GM21723 (cell line): ENCODE data around the gene QSOX2.
A peak's percentile ranks its signal among the peaks of the same experiment; 100 is the strongest.

ENCODE experiments used
- ATAC-seq: cut with Tn5 transposase; IDR thresholded peaks from one replicate; pipeline ENCODE4 v1.9.1; 2021; ENCODE audit warnings: mild to moderate bottlenecking, moderate library complexity; ENCODE audit not compliant: unreplicated experiment

QSOX2 gene

DNA sequence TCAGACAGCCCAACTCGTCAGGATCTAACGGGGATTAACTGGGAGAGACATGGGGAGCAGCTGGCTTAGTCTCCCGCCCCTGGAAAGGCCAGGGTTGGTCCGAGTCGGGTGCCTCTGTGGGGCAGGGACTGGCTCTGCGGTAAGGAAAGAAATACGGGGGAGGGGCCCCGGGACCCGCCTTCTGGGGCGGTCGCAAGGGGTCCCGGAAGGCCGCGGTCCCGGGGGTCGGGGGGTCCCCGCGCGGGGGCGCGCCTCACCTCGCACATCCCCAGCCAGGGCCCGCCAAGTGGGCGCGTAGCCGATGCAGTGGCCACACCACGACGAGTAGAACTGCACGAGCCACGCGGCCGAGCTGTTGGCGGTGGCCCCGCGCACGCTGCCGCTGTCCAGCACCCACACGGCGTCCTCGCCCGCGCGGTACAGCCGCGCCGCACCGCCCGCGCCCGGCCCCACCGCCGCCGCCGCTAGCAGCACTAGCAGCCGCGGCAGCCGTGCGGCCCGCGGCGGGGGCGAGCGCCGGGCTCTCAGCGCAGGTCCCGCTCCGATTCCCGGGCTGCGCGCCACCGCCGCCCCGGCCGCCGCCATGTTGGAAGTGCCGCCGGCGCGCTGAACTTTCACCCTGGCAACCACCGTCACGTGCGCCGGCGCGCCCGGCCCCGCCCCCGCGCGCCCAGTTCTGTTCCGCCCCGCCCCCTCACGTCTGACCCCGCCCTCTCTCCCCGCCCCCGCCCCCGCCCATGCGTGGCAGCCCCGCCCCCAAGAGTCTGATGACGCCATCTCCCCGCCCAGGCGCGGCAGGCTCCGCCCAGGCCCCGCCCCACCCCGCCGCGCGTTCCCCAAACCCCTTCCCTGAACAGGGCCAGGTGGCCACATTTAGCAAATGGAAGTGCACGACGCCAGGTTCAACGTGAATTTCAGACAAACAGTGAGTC lies at the start of gene QSOX2:
QSOX2 (minus strand) TSS at position 594 of the 932 bp plus-strand sequence; CDS start at position 585, 9 bp downstream.
- peak; percentile 46 for ATAC-seq

GRCh38 chr9:136295055-136295454 lies 49.4 kb upstream of the QSOX2 start:
- ATAC-seq: no peak

DNA sequence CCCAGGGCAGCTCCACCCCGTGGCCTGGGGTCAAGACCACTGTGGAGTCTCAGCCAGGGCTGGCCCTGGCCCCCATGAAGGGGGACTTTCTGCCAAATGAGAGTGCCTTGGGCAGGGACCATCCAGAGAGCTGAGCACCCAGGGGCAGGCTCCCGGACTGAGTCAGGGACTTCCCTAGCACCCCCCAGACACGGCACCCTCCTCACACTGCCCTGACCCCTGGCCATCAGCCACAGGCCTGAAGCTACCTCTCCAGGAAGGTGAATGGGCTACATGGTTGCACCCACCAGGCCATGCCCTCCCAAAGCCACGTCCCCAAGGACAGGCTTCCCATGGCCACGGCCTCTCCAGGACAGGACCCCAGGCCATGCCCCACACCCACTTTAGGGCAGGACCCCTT lies 48.8 kb upstream of the QSOX2 start:
- ATAC-seq: no peak

- no peak for ATAC-seq
These were observed 48.0 kb upstream of the QSOX2 start for GRCh38 chr9:136293476-136294077.

DNA sequence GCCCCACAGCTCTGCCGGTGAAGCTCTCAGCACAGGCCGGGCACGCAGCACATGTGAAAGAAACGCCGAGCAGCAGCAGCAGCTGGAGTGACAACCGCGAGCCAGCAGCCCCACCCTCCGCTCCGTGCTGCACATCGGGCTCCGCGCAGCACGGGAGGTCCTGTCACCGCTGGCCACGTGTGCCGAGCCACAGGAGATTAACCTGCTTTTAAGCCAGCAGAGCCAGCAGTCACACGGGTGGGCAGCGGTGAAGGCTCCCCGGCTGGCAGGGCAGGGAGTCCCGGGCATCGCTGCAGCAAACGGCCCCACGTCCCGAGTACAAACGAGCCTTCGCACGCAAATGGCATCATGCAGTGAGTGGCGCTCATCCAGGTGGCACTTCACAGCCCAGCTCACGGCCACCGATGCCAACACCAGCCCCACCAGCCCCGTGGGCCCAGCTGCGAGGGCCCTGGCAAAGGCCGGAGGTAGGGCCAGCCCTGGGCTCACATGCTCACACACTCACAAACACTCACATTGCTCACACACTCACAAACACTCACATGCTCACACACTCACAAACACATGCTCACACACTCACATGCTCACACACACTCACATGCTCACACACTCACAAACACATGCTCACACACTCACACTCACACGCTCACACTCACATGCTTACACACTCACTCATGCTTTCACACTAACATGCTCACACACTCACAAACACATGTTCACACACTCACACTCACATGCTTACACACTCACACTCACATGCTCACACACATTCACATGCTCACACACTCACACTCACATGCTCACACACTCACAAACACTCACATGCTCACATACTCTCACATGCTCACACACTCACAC lies 47.2 kb upstream of the QSOX2 start:
- ATAC-seq: no peak

GRCh38 chr9:136292026-136292538 lies 46.5 kb upstream of the QSOX2 start:
- no peak for ATAC-seq

- no peak for ATAC-seq
These were observed 45.9 kb upstream of the QSOX2 start for GRCh38 chr9:136291306-136292025.

- no peak for ATAC-seq
These were observed 44.9 kb upstream of the QSOX2 start for GRCh38 chr9:136290508-136291000.

GRCh38 chr9:136289651-136290507 lies 44.3 kb upstream of the QSOX2 start:
- ATAC-seq: no peak

GRCh38 chr9:136287960-136288753 lies 42.5 kb upstream of the QSOX2 start:
- ATAC-seq: no peak

- no peak for ATAC-seq
These were observed 41.4 kb upstream of the QSOX2 start for GRCh38 chr9:136286987-136287379.

DNA sequence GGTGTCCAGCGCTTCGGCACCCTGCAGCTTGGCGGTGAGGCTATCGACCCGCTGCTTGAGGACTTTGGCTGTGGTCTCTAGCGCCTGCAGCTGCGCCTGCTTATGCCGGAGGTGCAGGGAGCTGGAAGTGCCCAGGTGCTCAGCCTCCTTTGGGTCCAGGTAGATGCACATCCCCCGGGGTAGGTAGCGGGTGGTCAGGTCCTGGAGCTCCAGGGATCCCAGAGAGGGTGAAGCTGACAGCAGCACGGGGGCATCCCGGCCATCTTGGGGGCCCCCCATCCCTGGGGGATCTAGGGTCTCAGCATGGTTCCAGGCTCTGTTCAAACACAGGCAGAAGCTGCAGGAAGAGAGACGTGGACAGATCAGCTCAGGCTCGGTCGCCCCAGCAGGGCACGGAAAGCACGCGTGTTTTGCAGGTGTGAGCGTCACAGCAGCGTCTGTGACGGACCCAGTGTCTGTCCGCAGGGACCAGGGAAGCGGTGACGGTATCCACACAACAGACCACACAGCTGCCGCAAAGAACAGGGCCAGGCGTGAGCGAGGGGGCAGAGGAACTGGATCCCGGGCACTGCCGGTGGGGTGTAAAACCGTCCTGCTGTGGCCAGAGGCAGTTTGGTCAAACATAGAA lies 40.9 kb upstream of the QSOX2 start:
- ATAC-seq: no peak

DNA sequence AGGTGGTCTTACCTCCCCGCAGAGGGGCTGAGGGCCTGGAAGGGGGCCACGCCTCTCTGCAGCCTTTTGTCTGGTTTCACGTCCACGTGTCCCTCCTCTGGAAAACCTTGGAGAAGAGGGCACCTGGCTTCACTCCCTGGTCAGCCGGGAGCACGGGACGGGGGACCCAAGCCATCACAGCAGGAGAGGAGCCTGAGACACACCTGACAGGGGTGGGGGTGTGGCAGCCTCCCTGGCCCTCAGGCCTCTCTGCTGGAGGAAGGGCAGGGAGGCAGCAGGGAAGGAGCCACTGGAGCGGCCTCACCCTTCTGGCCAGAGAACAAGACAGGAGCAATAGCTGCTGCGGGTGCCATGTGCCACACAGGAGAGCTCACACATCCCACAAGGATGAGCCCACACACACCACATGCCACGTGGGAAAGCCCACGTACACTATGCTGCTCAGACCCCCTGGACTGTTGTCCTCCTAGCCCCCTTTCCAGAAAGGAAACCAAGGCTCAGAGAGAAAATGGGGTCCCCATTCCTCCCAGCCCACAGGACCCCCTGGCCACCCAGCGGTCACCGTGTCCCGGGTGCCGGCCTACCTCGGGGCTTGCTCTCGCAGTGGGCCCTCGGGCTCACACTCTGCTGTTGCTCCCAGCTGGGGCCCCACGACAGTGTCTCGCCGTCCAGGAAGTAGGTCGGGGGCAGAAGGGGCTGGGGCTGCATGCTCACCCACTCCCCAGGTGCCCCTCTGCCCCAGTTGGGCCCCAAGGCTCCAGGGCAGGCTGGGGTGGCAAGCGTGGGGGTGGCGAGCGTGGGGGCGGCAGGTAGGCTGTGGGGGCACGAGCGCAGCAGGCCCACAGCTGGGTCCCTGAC lies 40.1 kb upstream of the QSOX2 start:
- ATAC-seq: no peak

GRCh38 chr9:136284951-136285350 lies 39.3 kb upstream of the QSOX2 start:
- ATAC-seq: no peak

- ATAC-seq: no peak
These were observed 38.7 kb upstream of the QSOX2 start for GRCh38 chr9:136284311-136284710.

DNA sequence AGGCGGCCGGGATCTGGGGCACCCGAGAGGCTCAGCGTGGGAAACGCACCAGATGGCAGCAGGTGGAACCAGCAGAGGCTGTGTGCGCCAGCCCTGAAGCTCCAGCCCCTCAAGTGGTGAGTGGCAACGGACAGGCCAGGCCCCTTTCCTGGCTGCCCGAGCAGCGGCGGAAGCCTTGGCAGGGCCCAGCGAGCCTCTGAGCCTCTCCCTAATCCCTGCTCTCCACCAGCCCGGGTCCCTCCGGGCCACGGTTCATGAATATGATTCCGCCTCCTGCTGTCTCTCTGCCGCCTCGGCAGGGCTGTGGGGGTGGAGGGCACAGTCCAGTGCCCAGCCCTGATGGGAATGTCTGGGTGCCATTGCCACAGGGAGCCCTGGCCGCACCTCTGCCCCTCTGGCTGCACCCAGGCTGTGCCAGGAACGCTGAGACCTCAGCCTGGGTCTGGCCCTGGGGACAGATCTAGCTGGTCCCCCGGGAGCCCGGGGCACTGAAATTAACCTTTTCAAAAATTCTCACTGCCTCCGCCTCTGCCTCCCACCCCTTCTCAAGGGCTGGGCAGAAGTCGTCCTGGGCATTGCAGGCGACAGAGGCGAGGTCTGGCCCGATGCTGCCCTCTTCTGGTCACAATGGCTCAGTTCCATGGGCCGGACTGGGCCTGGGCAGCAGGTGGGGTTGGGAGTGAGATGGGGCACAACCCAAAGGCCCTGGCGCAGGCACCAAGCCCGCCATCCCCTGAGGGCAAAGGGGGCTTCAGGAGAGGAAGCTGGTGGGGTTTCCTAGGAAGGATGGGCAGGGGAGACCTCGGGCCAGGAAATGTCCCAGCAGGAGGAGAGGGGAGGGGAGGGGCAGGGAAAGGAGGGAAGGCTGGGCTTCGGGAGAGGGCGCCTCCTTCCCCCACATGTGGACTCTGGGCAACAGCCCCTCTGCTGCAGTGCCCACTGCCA lies 38.0 kb upstream of the QSOX2 start:
- peak; percentile 77 for ATAC-seq
